Transverse colon (tissue), 4 donors: ENCODE measurements around the gene SNTG2. TPM values are rescaled to one million over a fixed set of nuclear protein-coding genes. Genes with fewer than 3 reads are reported as not detected.
"Not testable (repeated sequence)": the region's sequence is repeated elsewhere in the genome, so short reads cannot be mapped to it uniquely, and the experiment has no call there.

ENCODE experiments used
- DNase-seq: peaks from one replicate; pipeline ENCODE4 v3.0.0-alpha.2; 2019
- H3K27ac ChIP-seq, 4 donors: fragments of 200-600 bp; sonication (generic); 2 replicates each; pipeline ENCODE4 v1.5.1; 2016 to 2018; ENCODE audit warnings: inconsistent platforms in 4 of 4
- H3K27me3 ChIP-seq: fragments of 200-600 bp; sonication (generic); 2 replicates; pipeline ENCODE4 v1.5.1; 2017; ENCODE audit warnings: inconsistent platforms
- H3K36me3 ChIP-seq, 4 donors: fragments of 200-600 bp; sonication (generic); 2 replicates each; pipeline ENCODE4 v1.5.1; 2017 to 2019; ENCODE audit warnings: inconsistent platforms in 4 of 4
- H3K4me1 ChIP-seq, 4 donors: fragments of 200-600 bp; sonication (generic); 2 replicates each; pipeline ENCODE4 v1.5.1; 2017 to 2020; ENCODE audit warnings: inconsistent platforms in 4 of 4
- H3K4me3 ChIP-seq, 4 donors: fragments of 200-600 bp; sonication (generic); 1 replicate in 1 of 4; 2 replicates in 3 of 4; pipeline versions ENCODE4 v1.5.1 to v1.6.1; 2017 to 2019; ENCODE audit warnings: inconsistent platforms in 4 of 4
- H3K9me3 ChIP-seq, 2 donors: fragments of 200-600 bp; sonication (generic); 2 replicates each; pipeline ENCODE4 v1.5.1; 2017 to 2019; ENCODE audit warnings: inconsistent platforms in 2 of 2
- CTCF ChIP-seq, 5 experiments: fragments of 200-600 bp in 3 of 5; fragments of 450-650 bp in 2 of 5; sonication (generic) in 3 of 5; IDR thresholded peaks; 1 replicate in 2 of 5; 2 replicates in 3 of 5; pipeline ENCODE4 v1.5.1; 2016 to 2017; ENCODE audit warnings: antibody characterized with exemption in 5 of 5, inconsistent platforms in 3 of 5, mild to moderate bottlenecking in 2 of 5, moderate library complexity in 1 of 5
- EP300 ChIP-seq: sonication (generic); formaldehyde crosslinking; IDR thresholded peaks from one replicate; pipeline ENCODE4 v1.6.1; 2017; ENCODE audit warnings: antibody characterized with exemption, low read depth
- POLR2A ChIP-seq: fragments of 450-650 bp; IDR thresholded peaks from one replicate; pipeline ENCODE4 v1.6.1; 2016; ENCODE audit warnings: antibody characterized with exemption, mild to moderate bottlenecking, moderate library complexity
- POLR2AphosphoS5 ChIP-seq, 3 donors: sonication (generic); formaldehyde crosslinking; IDR thresholded peaks; one replicate each; pipeline ENCODE4 v1.6.1; 2016; ENCODE audit warnings: antibody characterized with exemption in 3 of 3
- WGBS, 2 donors: methylation state at CpG; one replicate each; pipeline ENCODE4 v1.1.5; 2018; ENCODE audit warnings: low coverage in 1 of 2; 5-methylcytosine and 5-hydroxymethylcytosine counted together
- in situ Hi-C, 4 donors: fragments of 200-750 bp; cut with MboI; loops; one replicate each; pipeline versions ENCODE4 v1.15.0 to v1.15.1; 2017; ENCODE audit warnings: low sequenced_read_pairs in 3 of 4, low pct_ligation_motif_present in 1 of 4, low pct_unique_long_range_greater_than_20kb in 1 of 4
- intact Hi-C: fragments of 100-400 bp; cut with DNase I; formaldehyde crosslinking; loops from one replicate; pipeline ENCODE4 v1.15.1; 2023; ENCODE audit warnings: low total_unique reads
- total RNA-seq, 4 donors: library from RNA; depleted of rRNA; stranded (reverse); fragments of >200 nt; gene quantifications; one replicate each; pipeline ENCODE4 v1.1.0, GENCODE V29; 2016

SNTG2 gene
- total RNA-seq, 4 donors from 2014 or later = 0.55 to 4.9 (median 1.5) TPM

DNA sequence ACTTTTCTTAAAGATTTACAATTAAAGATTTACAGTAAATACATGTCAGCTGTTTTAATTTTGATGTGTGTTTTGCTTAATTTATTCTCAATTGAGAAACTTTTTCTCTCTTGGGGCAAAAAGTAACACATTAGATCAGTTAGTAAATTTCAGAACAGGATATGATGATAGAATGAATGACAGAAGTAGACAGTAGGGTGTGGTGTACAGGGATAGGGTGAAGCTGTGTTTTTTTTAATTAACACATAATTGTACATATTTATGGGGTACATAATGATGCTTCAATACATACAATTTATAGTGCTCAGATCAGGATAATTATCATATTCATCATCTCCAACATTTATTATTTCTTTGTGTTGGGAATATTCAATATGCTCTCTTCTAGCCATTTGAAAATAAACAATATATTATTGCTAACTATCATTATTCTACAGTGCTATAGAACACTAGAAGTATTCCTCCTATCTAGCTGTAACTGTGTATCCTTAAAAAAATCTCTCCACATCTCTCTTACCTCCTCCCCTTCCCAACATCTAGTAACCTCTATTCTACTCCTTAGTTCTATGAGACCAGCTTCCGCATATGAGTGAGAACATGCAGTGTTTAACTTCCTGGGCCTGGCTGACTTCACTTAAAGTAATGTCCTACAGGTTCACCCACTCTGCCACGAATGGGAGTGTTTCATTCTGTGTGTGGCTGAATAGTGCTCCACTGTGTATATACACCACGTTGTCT lies 175.2 kb downstream of the SNTG2 start:
- no peaks in the 10 kb centered on the region for H3K4me1 ChIP-seq
- in situ Hi-C loops (no loop called here), intact Hi-C loops (no loop called here)
- TF ChIP-seq EP300 (no peak), CTCF (IDR thresholded peaks at IDR 0.05) (no peak), POLR2AphosphoS5 (IDR thresholded peaks at IDR 0.05) (no peak), POLR2A (no peak)
- H3K27ac ChIP-seq = no peak overlapping the region
- no peaks in the 10 kb centered on the region for H3K27me3 ChIP-seq
- no peaks in the 10 kb centered on the region for H3K9me3 ChIP-seq
- DNase-seq = no peak
- 57 to 85% methylated on average over 1 to 3 of the region's 3 CpGs for WGBS, 2 donors
- H3K36me3 ChIP-seq = no peaks in the 10 kb centered on the region
- H3K4me3 ChIP-seq = no peak overlapping the region

DNA sequence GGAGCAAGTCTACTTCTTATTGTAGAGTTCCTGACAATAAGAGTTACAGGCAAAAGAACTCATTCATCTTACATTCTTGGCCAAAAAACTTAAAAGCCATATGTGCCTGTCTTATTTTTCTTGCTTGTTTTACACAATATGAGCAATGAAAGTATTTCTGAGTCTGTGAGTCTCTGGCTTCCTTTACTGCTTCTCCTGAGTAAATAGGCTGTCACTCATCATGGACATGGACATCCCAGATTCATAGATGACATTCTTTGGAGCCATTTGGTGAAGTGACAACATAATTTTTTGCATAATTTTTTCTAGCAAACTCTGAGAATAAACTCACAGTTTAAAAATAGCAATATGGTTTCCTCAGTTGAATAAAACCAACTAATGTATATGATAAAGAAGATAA lies 179.3 kb downstream of the SNTG2 start:
- Histone ChIP-seq H3K4me3 (no peak overlapping the region), H3K27me3 (no peaks in the 10 kb centered on the region), H3K9me3 (no peaks in the 10 kb centered on the region), H3K36me3 (no peaks in the 10 kb centered on the region), H3K4me1 (no peaks in the 10 kb centered on the region), H3K27ac (no peak overlapping the region)
- intact Hi-C loops (no loop called here), in situ Hi-C loops (no loop called here)
- TF ChIP-seq POLR2A = no peak
- TF ChIP-seq POLR2AphosphoS5 (IDR thresholded peaks at IDR 0.05) = no peak
- no peak for DNase-seq

DNA sequence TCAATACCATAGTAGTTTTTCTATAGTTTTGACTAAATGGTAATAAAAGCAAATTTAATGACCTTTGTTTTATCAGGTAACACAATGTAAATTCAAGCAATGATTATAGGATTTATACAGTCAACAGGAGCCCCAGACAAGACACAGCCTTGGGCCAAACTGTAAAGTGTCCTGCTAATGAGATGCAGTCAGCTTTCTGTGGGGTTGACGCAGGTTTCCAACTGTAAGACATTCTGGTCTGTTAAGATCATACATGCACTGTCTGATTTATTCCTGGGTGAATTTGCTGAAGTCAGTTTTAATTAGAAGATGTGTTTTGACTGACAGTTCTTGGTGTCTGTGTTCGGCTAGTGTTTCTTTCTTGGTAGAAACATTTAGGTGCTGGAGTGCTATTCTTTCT lies 180.3 kb downstream of the SNTG2 start:
- no peak for TF ChIP-seq CTCF (IDR thresholded peaks at IDR 0.05)
- TF ChIP-seq POLR2A = no peak
- no peak for TF ChIP-seq POLR2AphosphoS5 (IDR thresholded peaks at IDR 0.05)
- TF ChIP-seq EP300 = no peak
- H3K4me3 ChIP-seq = no peak overlapping the region
- no peaks in the 10 kb centered on the region for H3K9me3 ChIP-seq
- H3K27ac ChIP-seq = no peak overlapping the region
- intact Hi-C loops (no loop called here), in situ Hi-C loops (no loop called here)
- H3K4me1 ChIP-seq = no peaks in the 10 kb centered on the region
- H3K27me3 ChIP-seq = no peaks in the 10 kb centered on the region
- no peak for DNase-seq
- H3K36me3 ChIP-seq = no peaks in the 10 kb centered on the region
- WGBS, 2 donors = 64% methylated on average over 2 of the region's 2 CpGs; no CpG with 5 or more reads in 1 of the 2 donors

- intact Hi-C loops = no loop called here
- Histone ChIP-seq H3K4me1 (no peaks in the 10 kb centered on the region), H3K9me3 (no peaks in the 10 kb centered on the region), H3K27me3 (no peaks in the 10 kb centered on the region), H3K27ac (no peak overlapping the region), H3K4me3 (no peak overlapping the region), H3K36me3 (no peaks in the 10 kb centered on the region)
- TF ChIP-seq POLR2A (no peak), EP300 (no peak), CTCF (IDR thresholded peaks at IDR 0.05) (no peak), POLR2AphosphoS5 (IDR thresholded peaks at IDR 0.05) (no peak)
- DNase-seq = no peak
- WGBS, 2 donors = 76 to 77% methylated on average over 3 to 14 of the region's 14 CpGs
- in situ Hi-C loops = no loop called here
Observed at GRCh38 chr2:1132328-1132969, 181.8 kb downstream of the SNTG2 start.

DNA sequence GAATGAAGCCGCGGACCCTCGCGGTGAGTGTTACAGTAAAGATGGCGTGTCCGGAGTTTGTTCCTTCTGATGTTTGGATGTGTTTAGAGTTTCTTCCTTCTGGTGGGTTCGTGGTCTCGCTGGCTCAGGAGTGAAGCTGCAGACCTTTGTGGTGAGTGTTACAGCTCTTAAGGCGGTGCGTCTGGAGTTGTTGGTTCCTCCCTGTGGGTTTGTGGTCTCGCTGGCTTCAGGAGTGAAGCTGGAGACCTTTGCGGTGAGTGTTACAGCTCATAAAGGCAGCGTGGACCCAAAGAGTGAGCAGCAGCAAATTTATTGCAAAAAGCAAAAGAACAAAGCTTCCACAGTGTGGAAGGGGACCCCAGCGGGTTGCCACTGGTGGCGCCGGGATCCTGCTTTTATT lies 183.2 kb downstream of the SNTG2 start:
- H3K9me3 ChIP-seq, in situ Hi-C loops, H3K27me3 ChIP-seq, H3K36me3 ChIP-seq, DNase-seq, H3K4me1 ChIP-seq, H3K4me3 ChIP-seq, intact Hi-C loops, H3K27ac ChIP-seq: not testable (repeated sequence)
- 75 to 96% methylated on average over 5 to 16 of the region's 16 CpGs for WGBS, 2 donors
